ENCODE data around the gene RPL36A.

DNA sequence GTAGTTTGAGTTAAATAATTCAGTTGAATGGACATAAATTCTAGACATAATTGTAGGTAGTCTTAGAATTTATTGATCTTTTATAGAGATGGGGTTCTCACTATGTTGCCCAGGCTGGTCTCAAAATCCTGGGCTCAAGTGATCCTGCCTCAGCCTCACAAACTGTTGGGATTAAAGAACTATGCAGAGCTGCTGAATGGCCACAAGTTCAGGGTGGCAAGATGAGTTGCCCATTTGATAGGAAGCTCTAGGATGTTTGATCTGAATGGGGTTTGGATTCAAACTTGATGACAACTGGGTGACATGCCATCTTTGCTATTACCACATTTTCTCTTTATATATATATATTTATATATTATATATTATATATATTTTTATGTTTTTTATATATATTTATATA is 3.6 kb downstream of the RPL36A start:
- no peak for TF ChIP-seq EZH2 (IDR thresholded peaks at IDR 0.05)
- no peak for TF ChIP-seq CTCF (IDR thresholded peaks at IDR 0.05)
- no peak for TF ChIP-seq EZH2phosphoT487 (IDR thresholded peaks at IDR 0.05)
